Panc1 (cell line): ENCODE measurements around the gene C2CD2L. TPM values are rescaled to one million over a fixed set of nuclear protein-coding genes. Genes with fewer than 3 reads are reported as not detected.
A peak's percentile ranks its signal among the peaks of the same experiment; 100 is the strongest.

Source experiments
- ATAC-seq: fragments of 200-7000 bp; cut with Tn5 transposase; 2 replicates; pipeline ENCODE4 v1.9.1; 2020; ENCODE audit warnings: mild to moderate bottlenecking, moderate library complexity
- BruUV-seq: library from RNA; stranded (reverse); fragments of 400-500 nt; replicated peaks from 2 replicates; lab custom pipeline; 2021; lab: Mats Ljungman, UMichigan
- CTCF ChIA-PET: fragments of 300-600 bp; sonication (Branson Sonifier 250); formaldehyde crosslinking; loops from one replicate; lab custom pipeline; 2022; ENCODE audit warnings: antibody characterized with exemption; lab: Charles Lee
- POLR2A ChIA-PET: fragments of 300-600 bp; sonication (Branson Sonifier 250); formaldehyde crosslinking; loops from one replicate; lab custom pipeline; 2022; ENCODE audit warnings: antibody characterized with exemption; lab: Charles Lee
- DNase-seq: peaks from one replicate; pipeline ENCODE4 v3.0.0-alpha.2; 2010; ENCODE audit warnings: low read depth, low spot score
- H3K27ac ChIP-seq: 2 replicates; pipeline ENCODE4 v1.5.1; 2011; ENCODE audit warnings: mild to moderate bottlenecking, low read length, inconsistent platforms
- H3K27me3 ChIP-seq: fragments of 200-500 bp; sonication (Bioruptor generic); 2 replicates; pipeline ENCODE4 v1.6.0; 2014; ENCODE audit warnings: low read length, inconsistent platforms; ENCODE audit not compliant: control insufficient read depth, insufficient read depth
- H3K36me3 ChIP-seq: fragments of 200-500 bp; sonication (Bioruptor generic); 2 replicates; pipeline ENCODE4 v1.5.1; 2014; ENCODE audit warnings: inconsistent platforms, mild to moderate bottlenecking, low read length, moderate library complexity; ENCODE audit not compliant: control insufficient read depth, insufficient read depth
- H3K4me1 ChIP-seq: 2 replicates; pipeline ENCODE4 v1.5.1; 2011; ENCODE audit warnings: inconsistent platforms, mild to moderate bottlenecking, low read length, moderate library complexity; ENCODE audit not compliant: control insufficient read depth, insufficient read depth
- H3K4me3 ChIP-seq, 2 experiments: 2 replicates each; pipeline ENCODE4 v1.5.1; 2011 to 2012; ENCODE audit warnings: low read depth in 2 of 2, low read length in 2 of 2, mild to moderate bottlenecking in 2 of 2, inconsistent platforms in 1 of 2, moderate library complexity in 1 of 2
- H3K9me3 ChIP-seq: fragments of 200-500 bp; sonication (Bioruptor generic); 2 replicates; pipeline ENCODE4 v1.5.1; 2014; ENCODE audit warnings: low read depth, mild to moderate bottlenecking, inconsistent platforms, low read length, moderate library complexity; ENCODE audit not compliant: control insufficient read depth, insufficient read depth
- POLR2AphosphoS5 ChIP-seq: IDR thresholded peaks from 2 replicates; pipeline ENCODE4 v1.6.1; 2012; ENCODE audit warnings: mild to moderate bottlenecking, low read depth, low read length, moderate library complexity
- SIN3A ChIP-seq: IDR thresholded peaks from 2 replicates; pipeline ENCODE4 v1.6.1; 2012; ENCODE audit warnings: low read depth, mild to moderate bottlenecking, low read length, moderate library complexity, borderline replicate concordance; ENCODE audit not compliant: insufficient read depth
- TCF7L2 ChIP-seq: IDR thresholded peaks from 2 replicates; pipeline ENCODE4 v1.6.1; 2011; ENCODE audit warnings: mild to moderate bottlenecking, low read depth, low read length, inconsistent platforms
- in situ Hi-C: cut with HindIII; loops from 2 replicates; pipeline ENCODE4 v1.10.0; 2016; ENCODE audit warnings: low sequenced_read_pairs, low pct_unique_long_range_greater_than_20kb
- intact Hi-C: fragments of 100-400 bp; cut with micrococcal nuclease; formaldehyde crosslinking; loops from one replicate; pipeline ENCODE4 v1.10.0; 2022; ENCODE audit not compliant: unreplicated experiment
- total RNA-seq: library from RNA; stranded (reverse); gene quantifications from one replicate; pipeline ENCODE4 v1.2.1, GENCODE V29; 2021; ENCODE audit not compliant: unreplicated experiment
- TF ChIP-seq, protein P1 (sequence below), 2 experiments: IDR thresholded peaks; 2 replicates each; pipeline ENCODE4 v1.6.1; 2011 to 2012; ENCODE audit warnings: low read depth in 2 of 2, control low read depth in 1 of 2, low read length in 1 of 2, mild to moderate bottlenecking in 1 of 2, moderate library complexity in 1 of 2; ENCODE audit not compliant: insufficient read depth in 1 of 2
- TF ChIP-seq, protein P2 (sequence below): fragments of 450-650 bp; IDR thresholded peaks from 2 replicates; pipeline ENCODE4 v1.5.1; 2017; ENCODE audit warnings: mild to moderate bottlenecking

Gene C2CD2L
- total RNA-seq, 1 experiment from 2014 or later: 10.1 TPM

DNA sequence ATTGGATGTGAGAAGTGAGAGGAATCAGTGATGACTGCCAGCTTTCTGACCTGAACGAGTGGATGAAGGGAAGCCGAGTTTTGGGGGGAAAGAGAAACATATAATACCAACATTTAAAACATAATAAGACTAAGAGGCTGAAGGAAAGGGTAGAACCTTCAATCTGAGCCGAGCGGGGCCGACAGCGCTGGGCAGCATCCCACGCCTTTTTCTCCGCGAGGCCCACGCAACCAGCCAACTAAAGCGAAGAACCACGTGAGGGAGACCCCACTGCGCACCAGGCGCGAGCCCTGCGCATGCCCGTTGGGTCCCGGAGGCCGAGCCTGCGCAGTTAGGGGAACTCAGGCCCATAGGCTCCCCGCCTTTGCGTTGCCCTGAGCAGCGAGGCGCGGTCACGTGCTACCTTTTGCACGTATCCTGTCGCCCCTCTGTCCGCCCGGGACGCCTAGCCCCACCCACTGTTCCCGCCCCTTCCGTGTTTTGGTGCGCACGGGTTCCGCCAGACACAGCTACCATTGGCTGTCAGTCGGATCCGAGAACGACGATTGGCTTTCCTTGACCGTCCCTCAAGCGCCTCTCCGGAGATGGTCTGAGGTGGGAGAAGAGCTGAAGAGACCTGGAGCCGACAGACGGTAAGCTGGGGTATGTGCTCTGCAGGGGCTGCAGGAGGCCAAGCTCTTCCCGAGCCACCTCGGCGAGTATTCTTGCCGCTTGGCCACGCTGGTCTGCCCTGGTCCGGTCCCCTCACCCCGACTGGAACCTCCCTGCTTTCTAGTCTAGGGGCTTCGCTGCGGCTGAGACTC, 14.1 kb downstream of the C2CD2L start, which contains the start of gene HINFP:
Gene HINFP, plus strand, starts transcription at position 573 of the 803 bp plus-strand sequence. CDS start 5,365 bp downstream, outside the sequence.
- peaks cover 12% of the 10 kb centered on the region for H3K4me1 ChIP-seq
- intact Hi-C loops: no loop called here
- TF ChIP-seq, protein P1, sequence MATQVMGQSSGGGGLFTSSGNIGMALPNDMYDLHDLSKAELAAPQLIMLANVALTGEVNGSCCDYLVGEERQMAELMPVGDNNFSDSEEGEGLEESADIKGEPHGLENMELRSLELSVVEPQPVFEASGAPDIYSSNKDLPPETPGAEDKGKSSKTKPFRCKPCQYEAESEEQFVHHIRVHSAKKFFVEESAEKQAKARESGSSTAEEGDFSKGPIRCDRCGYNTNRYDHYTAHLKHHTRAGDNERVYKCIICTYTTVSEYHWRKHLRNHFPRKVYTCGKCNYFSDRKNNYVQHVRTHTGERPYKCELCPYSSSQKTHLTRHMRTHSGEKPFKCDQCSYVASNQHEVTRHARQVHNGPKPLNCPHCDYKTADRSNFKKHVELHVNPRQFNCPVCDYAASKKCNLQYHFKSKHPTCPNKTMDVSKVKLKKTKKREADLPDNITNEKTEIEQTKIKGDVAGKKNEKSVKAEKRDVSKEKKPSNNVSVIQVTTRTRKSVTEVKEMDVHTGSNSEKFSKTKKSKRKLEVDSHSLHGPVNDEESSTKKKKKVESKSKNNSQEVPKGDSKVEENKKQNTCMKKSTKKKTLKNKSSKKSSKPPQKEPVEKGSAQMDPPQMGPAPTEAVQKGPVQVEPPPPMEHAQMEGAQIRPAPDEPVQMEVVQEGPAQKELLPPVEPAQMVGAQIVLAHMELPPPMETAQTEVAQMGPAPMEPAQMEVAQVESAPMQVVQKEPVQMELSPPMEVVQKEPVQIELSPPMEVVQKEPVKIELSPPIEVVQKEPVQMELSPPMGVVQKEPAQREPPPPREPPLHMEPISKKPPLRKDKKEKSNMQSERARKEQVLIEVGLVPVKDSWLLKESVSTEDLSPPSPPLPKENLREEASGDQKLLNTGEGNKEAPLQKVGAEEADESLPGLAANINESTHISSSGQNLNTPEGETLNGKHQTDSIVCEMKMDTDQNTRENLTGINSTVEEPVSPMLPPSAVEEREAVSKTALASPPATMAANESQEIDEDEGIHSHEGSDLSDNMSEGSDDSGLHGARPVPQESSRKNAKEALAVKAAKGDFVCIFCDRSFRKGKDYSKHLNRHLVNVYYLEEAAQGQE (IDR thresholded peaks at IDR 0.05; ENCODE audit: insufficient read depth in 1 of 2, low read depth in 2 of 2, low read length in 1 of 2): no peak
- TF ChIP-seq, protein P2, sequence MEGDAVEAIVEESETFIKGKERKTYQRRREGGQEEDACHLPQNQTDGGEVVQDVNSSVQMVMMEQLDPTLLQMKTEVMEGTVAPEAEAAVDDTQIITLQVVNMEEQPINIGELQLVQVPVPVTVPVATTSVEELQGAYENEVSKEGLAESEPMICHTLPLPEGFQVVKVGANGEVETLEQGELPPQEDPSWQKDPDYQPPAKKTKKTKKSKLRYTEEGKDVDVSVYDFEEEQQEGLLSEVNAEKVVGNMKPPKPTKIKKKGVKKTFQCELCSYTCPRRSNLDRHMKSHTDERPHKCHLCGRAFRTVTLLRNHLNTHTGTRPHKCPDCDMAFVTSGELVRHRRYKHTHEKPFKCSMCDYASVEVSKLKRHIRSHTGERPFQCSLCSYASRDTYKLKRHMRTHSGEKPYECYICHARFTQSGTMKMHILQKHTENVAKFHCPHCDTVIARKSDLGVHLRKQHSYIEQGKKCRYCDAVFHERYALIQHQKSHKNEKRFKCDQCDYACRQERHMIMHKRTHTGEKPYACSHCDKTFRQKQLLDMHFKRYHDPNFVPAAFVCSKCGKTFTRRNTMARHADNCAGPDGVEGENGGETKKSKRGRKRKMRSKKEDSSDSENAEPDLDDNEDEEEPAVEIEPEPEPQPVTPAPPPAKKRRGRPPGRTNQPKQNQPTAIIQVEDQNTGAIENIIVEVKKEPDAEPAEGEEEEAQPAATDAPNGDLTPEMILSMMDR: no peak
- TF ChIP-seq SIN3A (peak; percentile 97; the same call in 1 of the 2 replicates), TCF7L2 (no peak), POLR2AphosphoS5 (peak; percentile 98)
- no TSS peak for BruUV-seq
- ChIA-PET CTCF (interaction anchor here (0.5 to 1.0 kb wide), 6 partner anchors 10 to 75 kb away, joined by 3 to 4 read pairs (median 3); no protein-coding TSS in a partner anchor), POLR2A (interaction anchor here (0.6 to 0.8 kb wide), 3 partner anchors 15 to 217 kb away, joined by 3 to 4 read pairs (median 3); no protein-coding TSS in a partner anchor)
- H3K9me3 ChIP-seq: no peaks in the 10 kb centered on the region
- in situ Hi-C loops: no loop called here
- peak within 1 kb of the TSS; percentile 96 for H3K27ac ChIP-seq
- H3K27me3 ChIP-seq: no peaks in the 10 kb centered on the region
- peak; percentile 99 for ATAC-seq
- H3K36me3 ChIP-seq: peaks cover 5% of the 10 kb centered on the region
- peak within 1 kb of the TSS; percentile 79 to 87 for H3K4me3 ChIP-seq
- DNase-seq: peak; percentile 94

DNA sequence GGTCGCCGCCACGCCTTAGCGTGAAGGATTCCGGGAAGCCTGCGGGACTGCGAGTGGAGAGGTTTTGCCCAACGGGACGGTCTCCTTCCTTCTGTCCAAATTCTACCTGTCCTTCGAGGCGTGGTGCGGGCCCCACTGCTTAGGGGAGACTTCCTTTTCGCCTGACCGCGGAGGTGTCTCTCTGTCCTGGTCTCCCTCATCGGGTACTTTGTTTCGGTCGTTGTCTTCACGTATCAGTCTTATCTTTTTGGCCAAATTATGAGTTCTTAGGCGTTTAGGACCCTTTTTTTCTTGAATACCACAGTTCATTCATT, 14.6 kb downstream of the C2CD2L start:
- CTCF ChIA-PET: interaction anchor here (0.5 to 0.6 kb wide), 5 partner anchors 9 to 75 kb away, joined by 3 to 5 read pairs (median 4); no protein-coding TSS in a partner anchor
- Histone ChIP-seq H3K4me3 (peak overlapping the region; percentile 79 to 87), H3K36me3 (peaks cover 5% of the 10 kb centered on the region), H3K27me3 (no peaks in the 10 kb centered on the region), H3K4me1 (peaks cover 12% of the 10 kb centered on the region), H3K27ac (peak overlapping the region; percentile 94), H3K9me3 (no peaks in the 10 kb centered on the region)
- ATAC-seq (no peak), DNase-seq (no peak)
- in situ Hi-C loops (no loop called here), intact Hi-C loops (no loop called here)
- POLR2A ChIA-PET: interaction anchor here (0.6 to 0.8 kb wide), 4 partner anchors 15 to 339 kb away, joined by 3 to 6 read pairs (median 4); no protein-coding TSS in a partner anchor
- TF ChIP-seq TCF7L2 (no peak), POLR2AphosphoS5 (no peak), SIN3A (no peak)
- TF ChIP-seq, protein P1 (IDR thresholded peaks at IDR 0.05; ENCODE audit: insufficient read depth in 1 of 2, low read depth in 2 of 2, low read length in 1 of 2): no peak
- TF ChIP-seq, protein P2: no peak
- TSS peak; percentile 87 for BruUV-seq
